Activated naive CD4-positive, alpha-beta T cell treated with anti-CD3 and anti-CD28 coated beads, Interleukin-2, amount 50 U/mL, for 24 hours (primary cell): ENCODE results near the gene RALB.
"Not testable (repeated sequence)": the region's sequence is repeated elsewhere in the genome, so short reads cannot be mapped to it uniquely, and the experiment has no call there.

Source experiments
- H3K27ac Mint-ChIP-seq: one replicate; pipeline ENCODE4 v1.8.0; 2021; ENCODE audit warnings: mild to moderate bottlenecking, mixed read lengths
- H3K27me3 Mint-ChIP-seq: one replicate; pipeline ENCODE4 v1.8.0; 2021; ENCODE audit warnings: mixed read lengths
- H3K36me3 Mint-ChIP-seq: one replicate; pipeline ENCODE4 v1.8.0; 2021; ENCODE audit warnings: mixed read lengths
- H3K4me1 Mint-ChIP-seq: one replicate; pipeline ENCODE4 v1.8.0; 2021; ENCODE audit warnings: mixed read lengths
- H3K4me3 Mint-ChIP-seq: one replicate; pipeline ENCODE4 v1.8.0; 2021; ENCODE audit warnings: mild to moderate bottlenecking, mixed read lengths
- H3K9me3 Mint-ChIP-seq: one replicate; pipeline ENCODE4 v1.8.0; 2021; ENCODE audit warnings: mixed read lengths

RALB gene

DNA sequence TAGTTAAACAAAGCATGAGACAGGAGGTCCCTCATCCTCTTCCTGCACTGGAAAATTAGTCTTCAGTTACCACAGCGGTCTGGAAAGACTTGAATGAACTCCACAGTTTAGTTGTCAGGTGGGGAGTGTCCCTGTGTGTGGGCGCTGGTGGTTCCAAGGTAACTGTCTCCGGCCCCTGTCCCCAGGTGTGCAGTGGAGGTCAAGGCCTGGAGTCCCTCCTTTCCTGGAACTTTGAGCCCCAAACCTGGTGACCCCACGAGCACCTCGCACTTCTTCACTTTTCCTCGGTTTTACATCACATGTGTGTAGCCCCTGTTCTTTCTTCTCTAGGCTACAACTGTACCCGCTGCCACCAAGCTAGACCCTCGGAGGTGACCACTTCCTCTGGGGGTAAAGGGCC lies 65.3 kb downstream of the RALB start:
- Mint-ChIP-seq H3K4me1 (peaks cover 22% of the 10 kb centered on the region), H3K36me3 (no peaks in the 10 kb centered on the region), H3K4me3 (no peak overlapping the region), H3K9me3 (no peaks in the 10 kb centered on the region), H3K27ac (no peak overlapping the region), H3K27me3 (no peaks in the 10 kb centered on the region)

DNA sequence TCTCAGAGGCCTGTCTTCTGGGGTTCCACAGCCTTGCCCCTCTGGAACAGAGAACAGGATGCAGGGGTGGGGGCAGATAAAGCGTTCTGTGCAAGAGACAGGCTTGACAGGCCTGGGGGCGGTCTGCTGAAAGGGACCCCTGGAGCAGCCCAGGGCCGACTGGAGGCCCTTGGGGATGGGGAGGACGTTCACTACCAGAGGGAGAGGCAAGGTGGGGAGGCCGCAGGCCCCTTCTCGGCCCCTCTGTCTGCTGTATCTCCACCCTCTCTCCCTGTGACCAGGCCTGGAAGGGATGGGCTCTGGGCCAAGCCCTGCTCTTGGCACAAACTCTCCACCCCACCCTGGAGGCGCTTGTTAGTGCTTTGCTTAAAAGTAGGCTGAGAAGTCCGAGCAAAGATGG lies 66.0 kb downstream of the RALB start:
- Mint-ChIP-seq H3K4me3 (no peak overlapping the region), H3K9me3 (no peaks in the 10 kb centered on the region), H3K36me3 (no peaks in the 10 kb centered on the region), H3K27me3 (no peaks in the 10 kb centered on the region), H3K27ac (no peak overlapping the region), H3K4me1 (peaks cover 15% of the 10 kb centered on the region)

DNA sequence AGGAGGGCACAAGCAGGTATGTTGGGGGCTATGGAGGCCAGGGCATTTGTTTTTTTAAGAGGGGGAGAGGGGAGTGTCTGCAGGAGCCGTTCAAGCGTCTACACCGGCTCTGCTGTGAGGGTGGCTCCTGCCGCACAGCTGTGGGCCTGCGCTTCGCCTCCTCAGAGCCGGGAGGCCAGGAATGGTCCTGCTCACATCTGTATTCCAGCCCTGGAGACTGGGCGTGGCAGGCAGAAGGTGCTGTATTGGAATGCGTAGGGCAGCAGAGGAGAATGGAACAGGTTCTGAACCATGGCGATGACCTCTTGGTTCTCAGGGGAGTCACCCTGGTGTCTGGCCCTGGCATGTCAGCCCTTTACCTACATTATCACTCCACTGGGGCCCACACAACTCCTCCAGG lies 66.5 kb downstream of the RALB start:
- H3K36me3 Mint-ChIP-seq = no peaks in the 10 kb centered on the region

DNA sequence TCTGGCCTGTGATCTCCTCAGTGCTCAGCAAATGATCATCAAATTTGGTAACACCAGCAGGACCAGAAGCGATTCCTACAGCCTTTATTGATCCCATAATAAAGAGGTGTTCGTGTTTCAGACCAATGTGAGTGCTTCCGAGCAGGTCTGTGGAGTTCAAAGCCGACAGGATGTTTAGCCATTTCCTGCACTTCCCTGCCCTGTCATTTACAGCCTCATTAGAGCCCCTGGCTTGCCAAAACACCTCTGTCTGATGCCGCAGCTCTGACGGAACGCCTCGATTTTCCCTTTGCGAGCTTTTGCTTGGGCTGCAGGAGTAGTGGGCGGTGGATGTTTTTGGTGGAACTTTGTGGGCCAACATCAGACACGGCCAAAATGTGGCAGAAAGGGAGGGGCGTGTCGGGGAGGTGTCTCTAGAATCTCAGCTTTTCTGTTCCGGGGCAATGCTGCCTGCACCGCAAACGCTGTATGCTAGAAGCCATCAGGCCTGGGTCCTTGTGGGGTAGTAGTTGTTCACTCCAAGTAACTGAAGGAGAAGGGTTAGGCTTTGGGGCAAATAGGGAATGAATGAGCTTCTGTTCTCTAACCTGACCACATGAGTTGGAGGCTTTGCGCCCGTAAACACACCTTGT lies 67.2 kb downstream of the RALB start:
- H3K4me3 Mint-ChIP-seq = no peak overlapping the region

More for the DNA sequence above, 66.5 kb downstream of the RALB start:
- Mint-ChIP-seq H3K27ac (no peak overlapping the region), H3K27me3 (no peaks in the 10 kb centered on the region), H3K9me3 (no peaks in the 10 kb centered on the region), H3K4me3 (no peak overlapping the region), H3K4me1 (peaks cover 12% of the 10 kb centered on the region)

DNA sequence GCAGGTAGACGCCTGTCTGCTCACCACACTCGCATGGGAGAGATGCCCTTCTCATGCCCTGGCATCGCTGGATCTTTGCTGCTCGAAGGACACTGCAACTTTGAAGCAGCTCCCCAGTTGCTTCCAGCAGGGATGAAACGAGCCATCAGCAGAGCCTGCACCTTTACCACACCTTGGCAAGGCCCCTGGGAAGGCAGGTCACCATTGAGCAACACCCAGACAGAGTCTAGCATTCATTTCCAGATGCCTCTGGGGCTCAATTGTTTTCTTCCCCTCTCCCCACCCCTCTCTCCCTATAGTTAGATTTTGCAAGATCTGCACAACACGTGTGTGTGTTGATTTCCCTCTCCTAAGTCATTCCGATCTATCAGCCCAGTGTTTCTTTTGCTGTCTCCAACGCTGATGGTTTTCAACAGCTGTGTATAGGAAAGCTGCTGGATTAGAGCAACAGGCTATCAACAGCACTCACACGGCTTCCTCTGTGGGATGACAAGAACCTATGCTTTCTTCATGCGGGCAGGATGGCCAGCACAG lies 67.7 kb downstream of the RALB start:
- no peaks in the 10 kb centered on the region for H3K36me3 Mint-ChIP-seq
- H3K4me3 Mint-ChIP-seq = no peak overlapping the region
- H3K9me3 Mint-ChIP-seq = no peaks in the 10 kb centered on the region
- no peaks in the 10 kb centered on the region for H3K4me1 Mint-ChIP-seq
- H3K27ac Mint-ChIP-seq = no peak overlapping the region
- H3K27me3 Mint-ChIP-seq = no peaks in the 10 kb centered on the region

More for the DNA sequence above, 67.2 kb downstream of the RALB start:
- H3K9me3 Mint-ChIP-seq = no peaks in the 10 kb centered on the region
- peaks cover 6% of the 10 kb centered on the region for H3K4me1 Mint-ChIP-seq
- H3K36me3 Mint-ChIP-seq = no peaks in the 10 kb centered on the region
- no peaks in the 10 kb centered on the region for H3K27me3 Mint-ChIP-seq
- no peak overlapping the region for H3K27ac Mint-ChIP-seq

DNA sequence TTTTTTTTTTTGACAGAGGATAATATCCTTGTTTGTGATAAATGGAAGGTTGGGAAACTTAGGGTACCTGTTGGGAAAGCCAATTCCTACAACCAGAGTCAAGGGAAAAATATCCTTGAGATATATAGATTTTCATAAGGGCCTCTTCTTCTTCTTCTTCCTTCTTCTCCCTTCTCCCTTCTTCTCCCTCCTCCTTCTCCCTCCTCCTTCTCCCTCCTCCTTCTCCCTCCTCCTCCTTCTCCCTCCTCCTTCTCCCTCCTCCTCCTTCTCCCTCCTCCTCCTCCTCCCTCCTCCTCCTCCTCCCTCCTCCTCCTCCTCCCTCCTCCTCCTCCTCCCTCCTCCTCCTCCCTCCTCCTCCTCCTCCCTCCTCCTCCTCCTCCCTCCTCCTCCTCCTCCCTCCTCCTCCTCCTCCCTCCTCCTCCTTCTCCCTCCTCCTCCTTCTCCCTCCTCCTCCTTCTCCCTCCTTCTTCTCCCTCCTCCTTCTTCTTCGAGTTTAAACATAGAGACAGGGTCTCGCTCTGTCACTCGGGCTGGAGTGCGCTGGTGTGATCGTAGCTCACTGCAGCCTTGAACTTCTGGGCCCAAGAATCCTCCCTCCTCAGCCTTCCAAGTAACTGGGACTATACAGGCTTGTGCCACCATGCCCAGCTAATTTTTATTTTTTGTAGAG lies 68.4 kb downstream of the RALB start:
- not testable (repeated sequence) for H3K4me3 Mint-ChIP-seq, H3K4me1 Mint-ChIP-seq, H3K36me3 Mint-ChIP-seq, H3K9me3 Mint-ChIP-seq, H3K27ac Mint-ChIP-seq, H3K27me3 Mint-ChIP-seq

DNA sequence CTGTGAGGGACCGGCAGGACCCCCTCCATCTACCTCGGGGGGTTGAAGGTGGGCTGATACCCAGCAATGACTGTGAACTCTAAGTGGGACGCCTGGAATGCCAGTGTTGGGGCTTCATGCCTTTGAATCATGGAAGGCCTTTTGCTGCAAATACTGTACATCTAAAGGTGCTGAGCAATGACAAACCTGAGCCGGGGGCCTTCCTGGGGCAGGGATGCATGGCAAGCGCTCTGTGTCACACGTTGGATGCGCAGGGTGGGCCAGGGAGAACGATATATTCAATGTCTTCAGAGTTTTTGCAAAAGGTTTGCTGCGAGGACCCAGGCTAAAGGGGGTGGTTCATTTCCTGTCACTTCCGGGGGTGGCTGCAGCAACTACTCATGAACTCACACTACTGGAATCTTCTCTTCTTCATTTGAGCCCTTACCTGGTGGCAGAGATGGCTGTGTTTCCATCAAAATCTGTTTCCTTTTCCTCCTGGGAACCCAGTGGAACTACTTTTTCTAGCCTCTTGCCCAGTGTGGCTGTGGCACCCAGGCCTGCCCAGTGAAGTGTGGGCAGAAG lies 69.2 kb downstream of the RALB start:
- no peak overlapping the region for H3K27ac Mint-ChIP-seq
- no peaks in the 10 kb centered on the region for H3K36me3 Mint-ChIP-seq
- no peak overlapping the region for H3K4me3 Mint-ChIP-seq
- no peaks in the 10 kb centered on the region for H3K27me3 Mint-ChIP-seq
- H3K4me1 Mint-ChIP-seq = no peaks in the 10 kb centered on the region
- H3K9me3 Mint-ChIP-seq = no peaks in the 10 kb centered on the region

DNA sequence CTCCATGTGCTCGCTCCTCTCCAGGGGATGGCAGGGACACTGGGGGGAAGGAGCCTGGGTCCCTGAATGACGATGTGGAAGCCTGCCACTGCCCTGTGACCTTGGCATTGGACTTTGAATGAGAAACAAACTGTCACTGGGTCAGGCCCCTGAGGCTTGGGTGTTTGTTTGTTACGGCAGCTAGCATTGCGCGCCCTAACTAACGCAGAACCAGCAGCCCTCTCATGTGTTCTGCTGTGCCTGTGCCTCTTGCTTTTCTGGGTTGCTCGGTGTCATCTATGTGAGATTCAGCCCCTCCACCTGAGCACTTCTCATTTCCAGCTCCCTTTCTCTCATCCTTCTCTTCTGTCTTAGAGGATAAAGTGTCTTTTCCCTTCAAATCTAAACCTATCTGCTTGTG lies 69.7 kb downstream of the RALB start:
- no peaks in the 10 kb centered on the region for H3K4me1 Mint-ChIP-seq
- H3K27ac Mint-ChIP-seq = no peak overlapping the region

DNA sequence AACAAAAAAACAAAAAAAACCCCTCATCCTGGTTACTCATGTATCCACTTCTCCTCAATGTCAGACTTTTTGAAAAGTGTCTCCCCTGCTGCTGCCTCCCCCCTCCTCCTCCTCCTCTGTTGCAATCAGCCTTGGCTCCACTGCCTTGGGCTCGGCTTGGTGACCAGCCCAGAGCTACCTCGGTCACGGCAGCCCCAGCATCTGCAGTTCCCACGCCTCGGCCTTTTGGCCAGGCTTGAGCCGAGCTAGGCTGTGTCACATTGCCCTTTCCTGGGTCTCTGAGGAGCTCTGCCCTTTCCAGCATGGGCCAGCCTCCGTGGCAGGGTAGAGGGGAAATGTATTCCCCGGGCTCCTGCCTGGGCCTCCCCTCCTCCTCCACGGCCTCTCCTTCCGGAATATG lies 70.6 kb downstream of the RALB start:
- Mint-ChIP-seq H3K9me3 (no peaks in the 10 kb centered on the region), H3K4me3 (no peak overlapping the region), H3K27ac (no peak overlapping the region), H3K27me3 (no peaks in the 10 kb centered on the region), H3K36me3 (no peaks in the 10 kb centered on the region), H3K4me1 (no peaks in the 10 kb centered on the region)

More for the DNA sequence above, 69.7 kb downstream of the RALB start:
- Mint-ChIP-seq H3K9me3 (no peaks in the 10 kb centered on the region), H3K36me3 (no peaks in the 10 kb centered on the region), H3K27me3 (no peaks in the 10 kb centered on the region), H3K4me3 (no peak overlapping the region)

DNA sequence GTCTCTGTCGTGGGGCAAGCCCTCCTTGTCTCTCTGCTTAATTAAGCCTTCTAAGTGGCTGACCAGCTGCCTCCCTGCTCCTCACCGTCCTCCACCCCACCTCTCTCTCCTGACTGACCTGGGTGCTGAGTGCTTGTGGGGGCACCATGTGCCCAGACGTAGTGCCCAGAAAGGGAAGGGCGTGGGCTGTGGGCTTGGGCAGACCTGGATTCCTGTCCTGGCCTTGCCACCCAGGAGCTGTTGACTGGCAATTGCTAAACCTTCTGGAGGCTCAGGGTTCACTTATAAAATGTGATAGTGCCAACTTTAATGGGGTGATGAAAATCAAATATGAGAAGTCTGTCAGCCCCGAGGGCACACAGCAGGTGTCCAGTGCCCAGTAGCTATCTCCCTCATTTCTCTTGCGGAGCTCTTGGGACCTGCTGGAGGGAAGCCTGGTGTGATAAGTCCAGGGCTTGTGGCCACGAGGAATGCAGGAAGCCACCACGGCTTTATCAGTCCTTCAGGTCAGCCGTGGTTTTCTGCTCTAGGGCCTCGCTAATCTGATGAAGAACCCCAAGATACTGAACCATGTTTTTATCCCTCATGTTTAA lies 71.3 kb downstream of the RALB start:
- Mint-ChIP-seq H3K36me3 (no peaks in the 10 kb centered on the region), H3K27me3 (no peaks in the 10 kb centered on the region), H3K27ac (no peak overlapping the region), H3K4me3 (no peak overlapping the region), H3K4me1 (no peaks in the 10 kb centered on the region), H3K9me3 (no peaks in the 10 kb centered on the region)

DNA sequence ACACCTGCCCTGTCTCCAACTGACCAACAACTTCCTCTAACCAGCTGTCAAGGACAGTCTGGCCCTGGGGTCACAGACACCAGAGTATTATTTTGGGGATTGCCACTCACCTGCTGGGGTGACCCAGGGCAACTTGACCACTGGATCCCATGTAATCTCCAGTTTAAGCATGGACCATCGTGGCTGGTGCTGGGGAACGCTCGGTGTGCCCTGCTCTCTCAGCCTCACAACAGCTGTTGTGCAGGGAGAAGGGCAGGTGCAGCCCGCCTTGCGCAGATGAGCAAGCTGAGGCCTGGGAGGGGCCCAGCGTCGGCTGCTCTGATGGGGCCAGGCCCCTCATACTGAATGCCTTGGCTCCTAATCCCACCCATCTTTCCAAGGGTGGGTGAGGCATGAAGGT lies 72.3 kb downstream of the RALB start:
- H3K27ac Mint-ChIP-seq = no peak overlapping the region
- H3K36me3 Mint-ChIP-seq = no peaks in the 10 kb centered on the region
- no peaks in the 10 kb centered on the region for H3K9me3 Mint-ChIP-seq
- H3K27me3 Mint-ChIP-seq = no peaks in the 10 kb centered on the region
- no peak overlapping the region for H3K4me3 Mint-ChIP-seq
- no peaks in the 10 kb centered on the region for H3K4me1 Mint-ChIP-seq

DNA sequence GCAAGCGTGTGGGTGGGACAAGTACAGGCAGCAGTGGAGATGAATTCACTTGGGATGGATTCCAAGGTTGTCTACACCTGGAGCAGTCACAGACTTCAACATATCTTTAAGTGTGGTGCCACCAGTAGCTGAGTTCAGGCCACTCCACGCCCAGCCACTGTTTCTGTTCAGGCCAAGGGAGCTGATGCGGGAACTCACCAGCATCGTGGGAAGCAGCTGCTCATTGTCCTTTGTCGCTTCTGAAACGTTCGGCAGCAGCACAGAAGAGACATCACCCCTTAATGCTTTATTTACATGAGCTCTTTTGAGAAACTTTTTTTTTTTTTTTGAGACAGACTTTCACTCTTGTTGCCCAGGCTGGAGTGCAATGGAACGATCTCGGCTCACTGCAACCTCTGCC lies 73.4 kb downstream of the RALB start:
- H3K27ac Mint-ChIP-seq = no peak overlapping the region
- no peaks in the 10 kb centered on the region for H3K27me3 Mint-ChIP-seq
- no peaks in the 10 kb centered on the region for H3K4me1 Mint-ChIP-seq
- H3K36me3 Mint-ChIP-seq = no peaks in the 10 kb centered on the region
- no peaks in the 10 kb centered on the region for H3K9me3 Mint-ChIP-seq
- no peak overlapping the region for H3K4me3 Mint-ChIP-seq

DNA sequence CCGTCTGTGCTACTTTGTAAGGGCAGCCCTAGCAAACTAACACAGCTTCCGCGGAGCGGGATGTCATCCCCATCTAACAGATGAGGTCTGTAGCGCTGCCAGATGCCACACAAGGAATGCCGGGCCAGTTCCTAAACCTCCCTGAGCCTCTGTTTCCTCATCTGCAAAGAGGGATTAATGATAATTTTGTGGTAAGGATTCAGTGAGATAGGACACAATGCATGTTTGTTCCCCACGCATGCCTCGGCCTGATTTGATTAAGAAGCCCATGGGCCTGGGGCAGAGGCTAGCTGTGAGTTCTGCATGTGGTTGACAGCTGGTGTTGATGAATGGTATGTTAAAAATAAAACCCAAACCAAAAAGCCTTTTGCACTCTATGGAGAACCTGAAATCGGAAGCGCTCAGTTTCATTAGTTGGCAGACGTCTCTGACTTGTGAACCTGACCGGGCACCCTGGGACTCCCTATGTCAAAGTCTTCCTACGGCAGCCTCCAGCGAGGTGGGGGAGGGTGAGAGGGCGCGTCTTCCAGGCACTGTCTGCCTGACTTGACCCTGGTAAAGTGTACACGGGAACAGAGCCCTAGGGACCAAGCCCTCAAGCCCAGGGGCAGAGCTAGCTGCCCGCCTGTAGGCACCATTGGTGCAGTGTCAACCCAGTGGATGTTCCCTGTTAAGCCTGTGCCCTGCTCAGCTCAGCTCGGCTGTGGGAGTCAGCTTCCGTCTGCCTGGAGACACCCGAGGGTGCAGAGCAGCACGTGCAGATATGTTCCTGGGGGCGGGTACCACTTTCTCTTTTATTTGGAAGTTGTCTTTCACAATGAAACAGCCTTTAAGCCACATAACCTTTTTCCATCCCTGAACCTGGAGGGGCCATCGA lies 78.5 kb downstream of the RALB start:
- H3K9me3 Mint-ChIP-seq = no peaks in the 10 kb centered on the region
- peak overlapping the region; percentile 13 for H3K27ac Mint-ChIP-seq
- no peaks in the 10 kb centered on the region for H3K36me3 Mint-ChIP-seq
- H3K4me3 Mint-ChIP-seq = no peak overlapping the region
- H3K27me3 Mint-ChIP-seq = peaks cover 5% of the 10 kb centered on the region
- no peaks in the 10 kb centered on the region for H3K4me1 Mint-ChIP-seq

DNA sequence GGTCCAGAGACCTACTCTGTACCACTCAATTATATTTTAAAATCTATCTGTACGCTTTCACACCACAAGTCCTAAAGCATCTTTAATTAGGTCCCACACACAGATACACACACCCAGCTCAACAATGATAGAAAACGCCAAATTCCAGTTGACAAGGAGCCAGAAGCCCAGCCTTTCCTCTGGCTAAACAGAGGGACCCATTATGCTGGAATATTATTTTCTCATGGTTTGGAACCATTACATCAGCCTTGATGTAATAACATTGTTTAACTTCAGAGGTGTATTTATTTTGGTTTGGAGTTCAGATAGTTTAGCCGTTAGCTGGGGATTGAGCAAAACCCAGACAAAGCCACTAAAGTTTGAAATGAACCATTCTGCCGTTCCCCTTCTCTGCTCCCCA lies 79.3 kb downstream of the RALB start:
- H3K9me3 Mint-ChIP-seq = no peaks in the 10 kb centered on the region
- no peak overlapping the region for H3K27ac Mint-ChIP-seq
- H3K4me3 Mint-ChIP-seq = no peak overlapping the region
- no peaks in the 10 kb centered on the region for H3K4me1 Mint-ChIP-seq
- H3K27me3 Mint-ChIP-seq = peaks cover 7% of the 10 kb centered on the region
- no peaks in the 10 kb centered on the region for H3K36me3 Mint-ChIP-seq

DNA sequence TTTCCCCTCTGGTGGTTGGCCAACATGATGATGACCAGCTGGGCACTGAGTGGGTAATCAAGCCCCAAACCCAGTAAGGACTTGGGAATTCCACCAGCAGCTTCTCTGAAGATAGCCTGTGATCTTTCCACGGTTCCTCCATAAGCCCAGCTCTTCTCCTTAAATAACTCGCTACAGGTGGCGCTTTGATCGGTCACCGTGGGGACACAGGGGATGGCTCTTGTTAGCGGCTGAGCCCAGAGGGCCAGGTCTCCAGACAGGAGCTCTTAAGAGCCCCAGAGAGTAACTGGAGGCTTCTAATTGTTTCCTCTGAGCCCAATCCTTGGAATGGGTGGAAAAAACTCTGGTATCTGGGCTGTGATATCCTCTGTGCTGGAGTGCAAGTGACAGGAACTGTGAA lies 79.7 kb downstream of the RALB start:
- Mint-ChIP-seq H3K27ac (no peak overlapping the region), H3K4me1 (no peaks in the 10 kb centered on the region), H3K27me3 (peaks cover 9% of the 10 kb centered on the region), H3K4me3 (no peak overlapping the region), H3K36me3 (no peaks in the 10 kb centered on the region), H3K9me3 (no peaks in the 10 kb centered on the region)
